Measurements from ENCODE around the gene DUSP1. TPM values are rescaled to one million over a fixed set of nuclear protein-coding genes. Genes with fewer than 3 reads are reported as not detected.
A peak's percentile ranks its signal among the peaks of the same experiment; 100 is the strongest.

The DUSP1 gene
- total and polyA plus RNA-seq, 9 of the 15 experiments (the other 6 are each of a cell fraction or from before 2014, with no cell fraction given) = 2.1 to 14.2 (median 8.5) TPM

DNA sequence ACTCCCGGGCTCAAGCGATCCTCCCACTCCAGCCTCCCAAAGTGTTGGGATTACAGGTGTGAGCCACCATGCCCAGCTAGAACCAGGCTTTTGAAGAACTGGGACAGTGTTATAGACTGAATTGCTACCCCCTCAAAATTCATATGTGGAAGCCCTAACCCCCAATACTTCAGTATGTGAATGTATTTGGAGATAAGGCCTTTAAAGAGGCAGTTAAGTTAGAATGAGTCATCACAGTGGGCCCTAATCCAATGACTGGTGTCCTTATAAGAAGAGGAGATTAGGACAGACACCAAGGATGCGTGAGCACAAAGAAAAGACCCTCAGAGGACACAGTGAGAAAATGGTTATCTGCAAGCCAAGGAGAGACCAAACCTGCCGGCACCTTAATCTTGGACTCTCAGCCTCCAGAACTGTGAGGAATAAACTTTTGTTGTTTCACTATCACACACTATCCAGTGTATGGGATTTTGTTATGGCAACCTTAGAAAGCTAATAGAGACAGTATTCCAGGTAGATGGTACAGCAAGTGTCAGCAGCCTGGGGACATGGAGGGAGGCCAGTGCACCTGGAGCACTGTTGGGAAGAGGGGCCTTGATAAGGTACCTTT is 31.7 kb upstream of the DUSP1 start (continued):
- TF ChIP-seq, protein P1, sequence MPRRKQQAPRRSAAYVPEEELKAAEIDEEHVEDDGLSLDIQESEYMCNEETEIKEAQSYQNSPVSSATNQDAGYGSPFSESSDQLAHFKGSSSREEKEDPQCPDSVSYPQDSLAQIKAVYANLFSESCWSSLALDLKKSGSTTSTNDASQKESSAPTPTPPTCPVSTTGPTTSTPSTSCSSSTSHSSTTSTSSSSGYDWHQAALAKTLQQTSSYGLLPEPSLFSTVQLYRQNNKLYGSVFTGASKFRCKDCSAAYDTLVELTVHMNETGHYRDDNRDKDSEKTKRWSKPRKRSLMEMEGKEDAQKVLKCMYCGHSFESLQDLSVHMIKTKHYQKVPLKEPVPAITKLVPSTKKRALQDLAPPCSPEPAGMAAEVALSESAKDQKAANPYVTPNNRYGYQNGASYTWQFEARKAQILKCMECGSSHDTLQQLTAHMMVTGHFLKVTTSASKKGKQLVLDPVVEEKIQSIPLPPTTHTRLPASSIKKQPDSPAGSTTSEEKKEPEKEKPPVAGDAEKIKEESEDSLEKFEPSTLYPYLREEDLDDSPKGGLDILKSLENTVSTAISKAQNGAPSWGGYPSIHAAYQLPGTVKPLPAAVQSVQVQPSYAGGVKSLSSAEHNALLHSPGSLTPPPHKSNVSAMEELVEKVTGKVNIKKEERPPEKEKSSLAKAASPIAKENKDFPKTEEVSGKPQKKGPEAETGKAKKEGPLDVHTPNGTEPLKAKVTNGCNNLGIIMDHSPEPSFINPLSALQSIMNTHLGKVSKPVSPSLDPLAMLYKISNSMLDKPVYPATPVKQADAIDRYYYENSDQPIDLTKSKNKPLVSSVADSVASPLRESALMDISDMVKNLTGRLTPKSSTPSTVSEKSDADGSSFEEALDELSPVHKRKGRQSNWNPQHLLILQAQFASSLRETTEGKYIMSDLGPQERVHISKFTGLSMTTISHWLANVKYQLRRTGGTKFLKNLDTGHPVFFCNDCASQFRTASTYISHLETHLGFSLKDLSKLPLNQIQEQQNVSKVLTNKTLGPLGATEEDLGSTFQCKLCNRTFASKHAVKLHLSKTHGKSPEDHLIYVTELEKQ (CRISPR knock-in tag; IDR thresholded peaks at IDR 0.05) = no peak
- TF ChIP-seq CXXC5 (CRISPR knock-in tag; IDR thresholded peaks at IDR 0.05) = peak; percentile 31; the same call in 1 of the 2 replicates
- TF ChIP-seq YY1 (IDR thresholded peaks at IDR 0.05; ENCODE audit: borderline replicate concordance in 1 of 3, control insufficient read depth in 1 of 3, extremely low read depth in 1 of 3, insufficient read depth in 3 of 3, insufficient read length in 1 of 3, insufficient replicate concordance in 2 of 3, low read depth in 1 of 3, low read length in 2 of 3) = no peak
- peak; percentile 79 for TF ChIP-seq SOX6 (IDR thresholded peaks at IDR 0.05)
- TF ChIP-seq, protein P2, sequence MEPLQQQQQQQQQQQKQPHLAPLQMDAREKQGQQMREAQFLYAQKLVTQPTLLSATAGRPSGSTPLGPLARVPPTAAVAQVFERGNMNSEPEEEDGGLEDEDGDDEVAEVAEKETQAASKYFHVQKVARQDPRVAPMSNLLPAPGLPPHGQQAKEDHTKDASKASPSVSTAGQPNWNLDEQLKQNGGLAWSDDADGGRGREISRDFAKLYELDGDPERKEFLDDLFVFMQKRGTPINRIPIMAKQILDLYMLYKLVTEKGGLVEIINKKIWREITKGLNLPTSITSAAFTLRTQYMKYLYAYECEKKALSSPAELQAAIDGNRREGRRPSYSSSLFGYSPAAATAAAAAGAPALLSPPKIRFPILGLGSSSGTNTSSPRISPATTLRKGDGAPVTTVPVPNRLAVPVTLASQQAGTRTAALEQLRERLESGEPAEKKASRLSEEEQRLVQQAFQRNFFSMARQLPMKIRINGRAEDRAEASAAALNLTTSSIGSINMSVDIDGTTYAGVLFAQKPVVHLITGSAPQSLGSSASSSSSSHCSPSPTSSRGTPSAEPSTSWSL (CRISPR knock-in tag; IDR thresholded peaks at IDR 0.05; ENCODE audit: borderline replicate concordance) = no peak
- TF ChIP-seq NEUROD1 (IDR thresholded peaks at IDR 0.05; ENCODE audit: borderline replicate concordance, low read depth, low read length, partially characterized antibody) = peak; percentile 13
- peak; percentile 6; the same call in 1 of the 2 replicates for TF ChIP-seq ZNF121 (CRISPR knock-in tag; conservative IDR thresholded peaks at IDR 0.05)
- TF ChIP-seq, protein P3, sequence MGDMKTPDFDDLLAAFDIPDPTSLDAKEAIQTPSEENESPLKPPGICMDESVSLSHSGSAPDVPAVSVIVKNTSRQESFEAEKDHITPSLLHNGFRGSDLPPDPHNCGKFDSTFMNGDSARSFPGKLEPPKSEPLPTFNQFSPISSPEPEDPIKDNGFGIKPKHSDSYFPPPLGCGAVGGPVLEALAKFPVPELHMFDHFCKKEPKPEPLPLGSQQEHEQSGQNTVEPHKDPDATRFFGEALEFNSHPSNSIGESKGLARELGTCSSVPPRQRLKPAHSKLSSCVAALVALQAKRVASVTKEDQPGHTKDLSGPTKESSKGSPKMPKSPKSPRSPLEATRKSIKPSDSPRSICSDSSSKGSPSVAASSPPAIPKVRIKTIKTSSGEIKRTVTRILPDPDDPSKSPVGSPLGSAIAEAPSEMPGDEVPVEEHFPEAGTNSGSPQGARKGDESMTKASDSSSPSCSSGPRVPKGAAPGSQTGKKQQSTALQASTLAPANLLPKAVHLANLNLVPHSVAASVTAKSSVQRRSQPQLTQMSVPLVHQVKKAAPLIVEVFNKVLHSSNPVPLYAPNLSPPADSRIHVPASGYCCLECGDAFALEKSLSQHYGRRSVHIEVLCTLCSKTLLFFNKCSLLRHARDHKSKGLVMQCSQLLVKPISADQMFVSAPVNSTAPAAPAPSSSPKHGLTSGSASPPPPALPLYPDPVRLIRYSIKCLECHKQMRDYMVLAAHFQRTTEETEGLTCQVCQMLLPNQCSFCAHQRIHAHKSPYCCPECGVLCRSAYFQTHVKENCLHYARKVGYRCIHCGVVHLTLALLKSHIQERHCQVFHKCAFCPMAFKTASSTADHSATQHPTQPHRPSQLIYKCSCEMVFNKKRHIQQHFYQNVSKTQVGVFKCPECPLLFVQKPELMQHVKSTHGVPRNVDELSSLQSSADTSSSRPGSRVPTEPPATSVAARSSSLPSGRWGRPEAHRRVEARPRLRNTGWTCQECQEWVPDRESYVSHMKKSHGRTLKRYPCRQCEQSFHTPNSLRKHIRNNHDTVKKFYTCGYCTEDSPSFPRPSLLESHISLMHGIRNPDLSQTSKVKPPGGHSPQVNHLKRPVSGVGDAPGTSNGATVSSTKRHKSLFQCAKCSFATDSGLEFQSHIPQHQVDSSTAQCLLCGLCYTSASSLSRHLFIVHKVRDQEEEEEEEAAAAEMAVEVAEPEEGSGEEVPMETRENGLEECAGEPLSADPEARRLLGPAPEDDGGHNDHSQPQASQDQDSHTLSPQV (IDR thresholded peaks at IDR 0.05) = peak; percentile 79; the same call in 1 of the 2 replicates
- TF ChIP-seq MTA1 (IDR thresholded peaks at IDR 0.05; ENCODE audit: borderline replicate concordance) = peak; percentile 74; the same call in 1 of the 2 replicates
- peak; percentile 69; the same call in 1 of the 2 replicates for TF ChIP-seq ATF7 (IDR thresholded peaks at IDR 0.05)
- TF ChIP-seq L3MBTL2 (IDR thresholded peaks at IDR 0.05) = no peak
- TF ChIP-seq, protein P4, sequence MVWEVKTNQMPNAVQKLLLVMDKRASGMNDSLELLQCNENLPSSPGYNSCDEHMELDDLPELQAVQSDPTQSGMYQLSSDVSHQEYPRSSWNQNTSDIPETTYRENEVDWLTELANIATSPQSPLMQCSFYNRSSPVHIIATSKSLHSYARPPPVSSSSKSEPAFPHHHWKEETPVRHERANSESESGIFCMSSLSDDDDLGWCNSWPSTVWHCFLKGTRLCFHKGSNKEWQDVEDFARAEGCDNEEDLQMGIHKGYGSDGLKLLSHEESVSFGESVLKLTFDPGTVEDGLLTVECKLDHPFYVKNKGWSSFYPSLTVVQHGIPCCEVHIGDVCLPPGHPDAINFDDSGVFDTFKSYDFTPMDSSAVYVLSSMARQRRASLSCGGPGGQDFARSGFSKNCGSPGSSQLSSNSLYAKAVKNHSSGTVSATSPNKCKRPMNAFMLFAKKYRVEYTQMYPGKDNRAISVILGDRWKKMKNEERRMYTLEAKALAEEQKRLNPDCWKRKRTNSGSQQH (CRISPR knock-in tag; IDR thresholded peaks at IDR 0.05) = no peak
